ENCODE measurements around the gene URB1.
A peak's percentile ranks its signal among the peaks of the same experiment; 100 is the strongest.

The URB1 gene

GRCh38 chr21:32336711-32337110, 56.1 kb downstream of the URB1 start:
- H3K4me3 ChIP-seq (ENCODE audit: low read depth, low read length): no peak overlapping the region
- TF ChIP-seq CTCF (IDR thresholded peaks at IDR 0.05; ENCODE audit: insufficient read depth, low read depth, low read length, missing control alignments): no peak
- no peak for DNase-seq (ENCODE audit: low read depth)

GRCh38 chr21:32335601-32336575, 56.9 kb downstream of the URB1 start:
- TF ChIP-seq CTCF (IDR thresholded peaks at IDR 0.05; ENCODE audit: insufficient read depth, low read depth, low read length, missing control alignments): no peak
- no peak overlapping the region for H3K4me3 ChIP-seq (ENCODE audit: low read depth, low read length)
- no peak for DNase-seq (ENCODE audit: low read depth)

GRCh38 chr21:32334980-32335531, 57.8 kb downstream of the URB1 start:
- H3K4me3 ChIP-seq (ENCODE audit: low read depth, low read length): no peak overlapping the region
- no peak for DNase-seq (ENCODE audit: low read depth)
- no peak for TF ChIP-seq CTCF (IDR thresholded peaks at IDR 0.05; ENCODE audit: insufficient read depth, low read depth, low read length, missing control alignments)

- TF ChIP-seq CTCF (IDR thresholded peaks at IDR 0.05; ENCODE audit: insufficient read depth, low read depth, low read length, missing control alignments): no peak
- DNase-seq (ENCODE audit: low read depth): no peak
- H3K4me3 ChIP-seq (ENCODE audit: low read depth, low read length): no peak overlapping the region
These were observed 58.7 kb downstream of the URB1 start for GRCh38 chr21:32333953-32334673.

GRCh38 chr21:32332463-32332951, 60.3 kb downstream of the URB1 start:
- peak; percentile 8 for DNase-seq (ENCODE audit: low read depth)
- TF ChIP-seq CTCF (IDR thresholded peaks at IDR 0.05; ENCODE audit: insufficient read depth, low read depth, low read length, missing control alignments): no peak
- no peak overlapping the region for H3K4me3 ChIP-seq (ENCODE audit: low read depth, low read length)

- no peak for DNase-seq (ENCODE audit: low read depth)
- no peak overlapping the region for H3K4me3 ChIP-seq (ENCODE audit: low read depth, low read length)
- no peak for TF ChIP-seq CTCF (IDR thresholded peaks at IDR 0.05; ENCODE audit: insufficient read depth, low read depth, low read length, missing control alignments)
These were observed 61.1 kb downstream of the URB1 start for GRCh38 chr21:32331444-32332305.
